Glutamatergic neuron (in vitro differentiated cells): ENCODE results near the gene NIM1K. TPM values are rescaled to one million over a fixed set of nuclear protein-coding genes. Genes with fewer than 3 reads are reported as not detected.
A peak's percentile ranks its signal among the peaks of the same experiment; 100 is the strongest.

Experiments used
- DNase-seq: peaks from one replicate; pipeline ENCODE4 v3.0.0; 2022
- H3K27ac Mint-ChIP-seq: one replicate; pipeline ENCODE4 v1.8.0; 2020; ENCODE audit warnings: mild to moderate bottlenecking, mixed read lengths, inconsistent platforms; ENCODE audit not compliant: unreplicated experiment
- H3K27me3 Mint-ChIP-seq: one replicate; pipeline ENCODE4 v1.8.0; 2020; ENCODE audit warnings: mild to moderate bottlenecking, moderate library complexity, mixed read lengths, inconsistent platforms; ENCODE audit not compliant: unreplicated experiment
- H3K36me3 Mint-ChIP-seq: one replicate; pipeline ENCODE4 v1.8.0; 2020; ENCODE audit warnings: mild to moderate bottlenecking, mixed read lengths, inconsistent platforms; ENCODE audit not compliant: unreplicated experiment
- H3K4me1 Mint-ChIP-seq: one replicate; pipeline ENCODE4 v1.8.0; 2020; ENCODE audit warnings: mild to moderate bottlenecking, low read depth, mixed read lengths, inconsistent platforms; ENCODE audit not compliant: unreplicated experiment
- H3K4me3 Mint-ChIP-seq: one replicate; pipeline ENCODE4 v1.8.0; 2020; ENCODE audit warnings: mild to moderate bottlenecking, mixed read lengths, inconsistent platforms; ENCODE audit not compliant: unreplicated experiment
- H3K9me3 Mint-ChIP-seq: one replicate; pipeline ENCODE4 v1.8.0; 2020; ENCODE audit warnings: mild to moderate bottlenecking, moderate library complexity, mixed read lengths, inconsistent platforms; ENCODE audit not compliant: unreplicated experiment
- total RNA-seq: library from RNA; stranded (reverse); fragmentation: NEBNext Ultra II Directional; extraction: Animal tissue kit (Norgen Biotek cat#: 25700); gene quantifications from one replicate; pipeline ENCODE4 v1.2.1, GENCODE V29; 2021; ENCODE audit not compliant: unreplicated experiment
- TF ChIP-seq, protein P1 (sequence below): fragments of 200-600 bp; sonication (generic); IDR thresholded peaks from one replicate; pipeline ENCODE4 v1.5.0; 2021; ENCODE audit not compliant: partially characterized antibody, unreplicated experiment

The NIM1K gene
- total RNA-seq, 1 donor from 2014 or later = 10.5 TPM

- Mint-ChIP-seq H3K27me3 (peaks cover 10% of the 10 kb centered on the region), H3K36me3 (no peaks in the 10 kb centered on the region), H3K27ac (peak overlapping the region; percentile 25), H3K9me3 (peaks cover 2% of the 10 kb centered on the region), H3K4me1 (peaks cover 2% of the 10 kb centered on the region), H3K4me3 (no peak overlapping the region)
- TF ChIP-seq, protein P1, sequence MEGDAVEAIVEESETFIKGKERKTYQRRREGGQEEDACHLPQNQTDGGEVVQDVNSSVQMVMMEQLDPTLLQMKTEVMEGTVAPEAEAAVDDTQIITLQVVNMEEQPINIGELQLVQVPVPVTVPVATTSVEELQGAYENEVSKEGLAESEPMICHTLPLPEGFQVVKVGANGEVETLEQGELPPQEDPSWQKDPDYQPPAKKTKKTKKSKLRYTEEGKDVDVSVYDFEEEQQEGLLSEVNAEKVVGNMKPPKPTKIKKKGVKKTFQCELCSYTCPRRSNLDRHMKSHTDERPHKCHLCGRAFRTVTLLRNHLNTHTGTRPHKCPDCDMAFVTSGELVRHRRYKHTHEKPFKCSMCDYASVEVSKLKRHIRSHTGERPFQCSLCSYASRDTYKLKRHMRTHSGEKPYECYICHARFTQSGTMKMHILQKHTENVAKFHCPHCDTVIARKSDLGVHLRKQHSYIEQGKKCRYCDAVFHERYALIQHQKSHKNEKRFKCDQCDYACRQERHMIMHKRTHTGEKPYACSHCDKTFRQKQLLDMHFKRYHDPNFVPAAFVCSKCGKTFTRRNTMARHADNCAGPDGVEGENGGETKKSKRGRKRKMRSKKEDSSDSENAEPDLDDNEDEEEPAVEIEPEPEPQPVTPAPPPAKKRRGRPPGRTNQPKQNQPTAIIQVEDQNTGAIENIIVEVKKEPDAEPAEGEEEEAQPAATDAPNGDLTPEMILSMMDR = no peak
- no peak for DNase-seq
Observed at GRCh38 chr5:43286623-43287022, 94.6 kb downstream of the NIM1K start.

- Mint-ChIP-seq H3K27me3 (peaks cover 8% of the 10 kb centered on the region), H3K4me3 (no peak overlapping the region), H3K4me1 (peaks cover 2% of the 10 kb centered on the region), H3K9me3 (peaks cover 2% of the 10 kb centered on the region), H3K36me3 (no peaks in the 10 kb centered on the region), H3K27ac (no peak overlapping the region)
- TF ChIP-seq, protein P1 = no peak
- no peak for DNase-seq
Observed at GRCh38 chr5:43287493-43287892, 95.5 kb downstream of the NIM1K start.

DNA sequence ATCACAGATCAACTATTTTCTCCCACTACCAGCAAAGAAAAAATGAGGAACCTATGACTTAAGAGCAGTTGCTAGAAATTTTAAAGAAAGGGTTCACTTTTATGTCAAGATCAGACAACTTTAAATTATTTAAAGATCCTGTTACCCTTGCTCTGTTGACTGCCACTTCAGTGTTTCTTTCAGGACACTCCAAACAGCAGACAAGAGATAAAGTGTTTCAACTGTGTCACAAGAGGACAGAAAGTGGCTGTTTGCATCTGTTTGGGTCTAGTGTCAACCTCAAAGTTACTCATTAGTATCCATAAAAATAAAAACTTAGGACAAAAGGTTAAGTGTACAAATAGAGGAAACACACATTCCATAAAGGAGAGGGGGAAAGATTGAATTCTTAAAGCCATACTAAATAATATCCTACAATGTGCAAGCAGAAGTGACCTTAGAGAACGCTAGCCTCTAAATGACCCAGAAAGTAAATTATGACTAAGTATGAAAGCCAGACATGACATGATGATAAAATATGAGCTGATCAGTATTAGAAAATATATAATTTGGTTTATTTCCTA is 96.3 kb downstream of the NIM1K start:
- H3K27me3 Mint-ChIP-seq = peaks cover 8% of the 10 kb centered on the region
- peaks cover 2% of the 10 kb centered on the region for H3K4me1 Mint-ChIP-seq
- no peak overlapping the region for H3K4me3 Mint-ChIP-seq
- TF ChIP-seq, protein P1 = no peak
- DNase-seq = no peak
- peaks cover 2% of the 10 kb centered on the region for H3K9me3 Mint-ChIP-seq
- no peaks in the 10 kb centered on the region for H3K36me3 Mint-ChIP-seq
- H3K27ac Mint-ChIP-seq = no peak overlapping the region

DNA sequence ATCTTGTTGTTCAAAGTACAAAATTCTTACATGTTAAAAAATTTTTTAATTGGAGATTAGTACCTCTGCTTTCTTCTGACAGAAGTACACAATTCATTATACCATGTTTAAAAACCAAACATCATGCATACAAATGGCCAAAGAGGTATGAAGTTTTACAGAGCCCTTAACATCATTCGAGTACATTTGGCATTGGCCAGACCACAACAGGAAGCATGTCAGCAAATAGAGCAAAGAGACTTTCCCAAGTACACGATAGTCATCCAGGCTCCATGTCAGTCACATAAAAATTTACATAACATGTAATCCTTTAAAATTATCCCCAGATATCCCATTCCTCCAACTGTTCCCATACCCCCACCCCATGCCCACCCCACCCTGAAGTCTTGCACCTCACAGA is 98.7 kb downstream of the NIM1K start:
- H3K9me3 Mint-ChIP-seq = no peaks in the 10 kb centered on the region
- DNase-seq = no peak
- H3K27me3 Mint-ChIP-seq = peaks cover 8% of the 10 kb centered on the region

GRCh38 chr5:43294226-43294625 is 102.2 kb downstream of the NIM1K start:
- TF ChIP-seq, protein P1 = no peak
- H3K27ac Mint-ChIP-seq = no peak overlapping the region

More for the DNA sequence above, 98.7 kb downstream of the NIM1K start:
- no peak overlapping the region for H3K4me3 Mint-ChIP-seq
- no peaks in the 10 kb centered on the region for H3K36me3 Mint-ChIP-seq
- no peaks in the 10 kb centered on the region for H3K4me1 Mint-ChIP-seq
- H3K27ac Mint-ChIP-seq = no peak overlapping the region
- TF ChIP-seq, protein P1 = no peak

More at GRCh38 chr5:43294226-43294625, 102.2 kb downstream of the NIM1K start:
- Mint-ChIP-seq H3K27me3 (no peaks in the 10 kb centered on the region), H3K36me3 (no peaks in the 10 kb centered on the region), H3K4me1 (no peaks in the 10 kb centered on the region), H3K4me3 (no peak overlapping the region), H3K9me3 (no peaks in the 10 kb centered on the region)
- no peak for DNase-seq
